T-helper 2 cell (primary cell): Measurements from ENCODE around the gene C3orf20.

Source experiments
- DNase-seq, 5 experiments: peaks; one replicate each; pipeline versions ENCODE4 v3.0.0 to v3.0.0-alpha.2; 2012 to 2022

Gene C3orf20

GRCh38 chr3:14760185-14760584 lies 85.2 kb downstream of the C3orf20 start:
- no peak for DNase-seq

GRCh38 chr3:14761121-14761672 lies 86.3 kb downstream of the C3orf20 start:
- no peak for DNase-seq

DNA sequence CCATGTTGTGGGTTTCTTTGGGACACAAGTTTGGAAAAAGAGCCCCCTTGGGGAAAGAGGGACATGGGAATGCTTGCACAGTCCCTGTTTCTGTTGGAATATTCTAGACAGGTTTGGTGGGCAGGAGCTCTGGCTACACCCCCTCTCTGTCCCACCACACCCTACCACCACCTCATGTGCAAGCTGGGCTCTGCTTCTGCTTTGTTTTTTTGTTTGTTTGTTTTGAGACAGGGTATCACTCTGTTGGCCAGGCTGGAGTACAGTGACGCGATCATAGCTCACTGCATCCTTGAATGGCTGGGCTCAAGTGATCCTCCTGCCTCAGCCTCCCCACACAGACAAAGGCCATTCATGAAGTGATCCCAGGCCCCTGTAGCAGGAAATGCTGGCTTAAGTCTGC lies 86.9 kb downstream of the C3orf20 start:
- DNase-seq = no peak

- DNase-seq = no peak
Observed at GRCh38 chr3:14762701-14763100, 87.8 kb downstream of the C3orf20 start.

DNA sequence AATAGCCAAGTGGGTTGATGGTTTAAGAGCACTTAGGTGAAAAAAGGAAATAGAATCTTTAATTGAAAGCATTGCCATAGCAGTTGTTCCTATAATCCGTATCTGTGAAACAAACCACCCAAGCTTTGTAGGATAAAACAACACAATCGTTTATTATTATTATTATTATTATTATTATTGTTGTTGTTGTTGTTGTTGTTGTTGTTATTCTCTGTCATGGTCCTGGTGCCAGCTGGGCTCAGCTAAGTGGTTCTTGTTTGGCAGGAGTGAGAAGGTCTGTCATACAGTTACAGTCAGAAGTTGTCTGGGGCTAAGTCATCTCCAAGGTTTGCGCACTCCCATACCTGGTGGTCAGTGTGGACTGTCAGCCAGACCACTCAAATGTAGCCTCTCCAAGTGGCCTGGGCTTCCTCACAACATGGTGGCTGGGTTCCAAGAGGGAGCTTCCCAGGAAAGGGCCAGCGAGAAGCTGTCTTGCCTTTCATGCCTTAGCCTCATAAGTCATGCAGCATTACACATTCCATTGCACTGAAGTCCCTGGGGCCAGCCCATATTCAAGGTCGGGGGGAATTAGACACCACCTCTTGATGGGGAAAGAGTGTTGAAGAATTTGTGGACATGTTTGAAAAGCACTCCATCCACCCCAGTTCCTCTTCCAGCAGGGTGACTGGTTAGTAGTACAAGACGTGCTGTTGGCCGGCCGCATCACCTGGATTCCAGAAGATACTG lies 89.6 kb downstream of the C3orf20 start:
- no peak for DNase-seq

DNA sequence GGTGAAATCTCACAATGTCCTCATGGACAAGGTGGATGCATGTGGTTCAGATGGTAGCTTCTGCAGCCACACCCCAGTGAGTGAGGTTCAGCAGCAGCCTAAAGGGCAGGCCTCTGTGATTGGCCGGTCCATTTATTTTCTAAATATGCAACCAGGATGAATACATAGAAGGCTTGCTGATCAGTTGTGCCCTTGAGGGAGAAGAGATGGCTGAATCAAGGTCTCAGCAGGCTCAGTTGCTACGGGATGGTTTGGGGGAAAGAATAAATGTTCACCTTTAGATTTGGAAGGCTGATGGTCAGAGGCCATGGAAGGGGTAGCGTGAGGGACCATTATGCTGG lies 90.1 kb downstream of the C3orf20 start:
- no peak for DNase-seq

- DNase-seq = no peak
Observed at GRCh38 chr3:14765576-14766427, 90.9 kb downstream of the C3orf20 start.

GRCh38 chr3:14766428-14767244 lies 91.7 kb downstream of the C3orf20 start:
- DNase-seq = no peak

- DNase-seq = no peak
Observed at GRCh38 chr3:14767245-14768051, 92.5 kb downstream of the C3orf20 start.

- no peak for DNase-seq
Observed at GRCh38 chr3:14768182-14768790, 93.3 kb downstream of the C3orf20 start.

DNA sequence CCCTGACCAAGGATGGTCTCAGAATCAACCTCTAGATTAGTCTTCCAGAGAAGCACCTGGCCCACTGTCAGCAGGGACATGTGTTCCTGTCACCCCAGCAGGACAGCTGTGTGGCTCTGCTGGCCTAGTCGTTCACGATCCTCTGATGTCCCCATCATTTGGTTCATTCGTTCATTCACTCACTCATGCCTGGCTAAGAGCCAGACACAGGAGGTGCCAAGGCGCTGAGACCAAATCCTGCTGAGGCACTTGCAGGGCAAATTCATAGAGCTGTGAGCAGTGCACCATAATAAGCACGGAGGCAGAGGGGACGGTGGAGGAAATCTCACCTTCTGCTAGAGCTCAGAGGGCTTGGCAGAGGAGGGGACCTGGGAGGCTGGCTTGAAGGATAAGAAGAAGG lies 93.9 kb downstream of the C3orf20 start:
- DNase-seq = no peak

- DNase-seq = no peak
Observed at GRCh38 chr3:14769544-14770325, 94.8 kb downstream of the C3orf20 start.

GRCh38 chr3:14770591-14770990 lies 95.7 kb downstream of the C3orf20 start:
- DNase-seq = no peak

DNA sequence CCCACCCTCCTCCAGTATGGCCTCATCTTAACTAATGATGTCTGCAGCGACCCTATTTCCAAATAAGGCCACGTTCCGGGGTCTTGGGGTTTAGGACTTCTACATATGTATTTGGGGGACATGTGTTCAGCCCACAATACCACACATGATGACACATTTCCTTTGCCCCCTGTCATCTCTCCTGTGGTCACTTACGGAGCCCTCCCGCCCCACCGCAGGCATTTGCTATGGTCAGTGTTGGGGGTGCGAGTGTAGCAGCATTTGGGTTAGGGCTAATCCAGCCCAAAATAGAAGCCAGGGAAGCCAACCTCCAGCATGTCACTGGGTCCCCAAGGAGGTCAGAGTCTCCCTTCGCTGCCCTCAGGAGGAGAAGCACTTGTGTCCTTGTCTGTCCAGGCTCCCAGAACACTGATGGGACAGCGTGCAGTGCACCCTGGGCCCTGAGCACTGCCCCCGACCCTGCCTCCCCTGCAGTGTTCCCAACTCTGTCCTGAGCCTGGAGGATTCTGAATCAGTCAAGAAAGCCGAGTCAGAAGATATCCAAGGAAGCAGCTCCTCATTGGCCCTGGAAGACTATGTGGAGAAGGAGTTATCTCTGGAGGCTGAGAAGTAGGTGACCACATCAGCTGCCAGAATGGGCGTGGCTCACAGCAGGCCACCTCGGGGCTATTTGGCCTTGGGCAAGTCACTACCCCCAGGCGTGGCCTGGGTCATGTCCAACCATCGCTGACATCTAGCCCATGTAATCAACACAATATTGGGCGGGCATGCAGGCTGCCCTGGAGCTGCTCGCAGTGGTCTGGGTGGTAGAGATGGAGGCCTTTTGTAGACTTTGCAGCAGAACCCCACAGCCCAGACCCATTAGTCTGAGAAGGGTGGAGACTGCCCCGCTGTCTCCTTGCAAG lies 96.9 kb downstream of the C3orf20 start:
- DNase-seq = no peak

GRCh38 chr3:14772533-14773138 lies 97.7 kb downstream of the C3orf20 start:
- no peak for DNase-seq

DNA sequence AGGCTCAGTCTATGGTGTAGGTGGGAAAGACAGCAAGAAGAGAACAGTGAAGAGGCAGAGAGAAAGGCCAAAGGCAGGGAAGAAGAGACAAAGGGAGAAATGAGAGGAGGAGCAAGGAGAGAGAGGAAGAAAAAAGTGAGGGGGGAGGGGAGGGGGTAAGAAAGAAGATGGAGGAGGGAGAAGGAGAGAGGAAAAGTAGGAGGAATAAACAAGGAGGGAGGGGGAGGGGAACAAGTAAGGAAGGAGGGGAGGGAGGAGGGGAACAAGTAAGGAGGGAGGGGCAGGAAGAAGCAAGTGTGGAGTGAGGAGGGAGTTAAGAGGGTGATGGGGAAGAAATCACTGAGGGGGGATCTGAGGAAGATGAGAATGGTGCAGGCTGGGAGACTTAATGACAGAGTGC lies 98.3 kb downstream of the C3orf20 start:
- DNase-seq = no peak

GRCh38 chr3:14773691-14774128 lies 98.8 kb downstream of the C3orf20 start:
- no peak for DNase-seq

DNA sequence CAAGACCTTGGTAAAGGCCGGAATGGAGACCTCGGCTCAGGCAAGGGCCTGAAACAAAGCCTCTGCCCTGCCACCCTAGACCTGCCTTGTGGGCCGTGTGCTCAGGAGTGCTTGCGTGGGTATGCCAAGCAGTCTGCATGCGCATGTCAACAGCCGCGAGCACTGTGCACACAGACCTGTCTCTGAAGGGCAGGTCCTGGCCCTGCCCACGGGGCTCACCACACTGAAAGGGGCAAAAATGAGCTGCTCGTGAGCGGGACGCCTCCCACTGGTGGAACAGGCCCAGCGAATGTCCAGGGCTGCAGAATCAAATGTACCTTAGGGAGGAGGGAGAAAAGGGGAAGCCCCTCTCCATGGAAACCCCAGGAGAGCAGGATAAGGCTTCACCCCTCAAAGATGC lies 99.5 kb downstream of the C3orf20 start:
- no peak for DNase-seq

GRCh38 chr3:14775011-14775410 lies 100.1 kb downstream of the C3orf20 start:
- no peak for DNase-seq
